SK-N-SH (cell line): ENCODE measurements around the gene SV2B. TPM values are rescaled to one million over a fixed set of nuclear protein-coding genes. Genes with fewer than 3 reads are reported as not detected.

Source experiments
- CTCF ChIA-PET: fragments of 300-600, 350-600 bp; formaldehyde crosslinking; extraction: SDS; loops from one replicate; lab custom pipeline; 2021; lab: Yijun Ruan, JAX
- POLR2A ChIA-PET: fragments of 350-600 bp; sonication (Branson Sonifier 250); formaldehyde crosslinking; extraction: SDS; loops from one replicate; lab custom pipeline; 2020; ENCODE audit warnings: antibody characterized with exemption, inconsistent platforms; lab: Yijun Ruan, JAX
- DNase-seq: peaks from one replicate; pipeline ENCODE4 v3.0.0; 2012
- H2AFZ ChIP-seq: fragments of 200-600 bp; sonication (generic); 2 replicates; pipeline ENCODE4 v1.8.1; 2016; ENCODE audit warnings: antibody characterized with exemption, mild to moderate bottlenecking, low read depth
- H3F3A ChIP-seq: fragments of 200-600 bp; sonication (generic); replicated peaks from 2 replicates; pipeline ENCODE3; 2016; ENCODE audit warnings: antibody characterized with exemption, mild to moderate bottlenecking; ENCODE audit not compliant: insufficient read depth
- H3K27ac ChIP-seq, 2 experiments: fragments of 200-500 bp in 1 of 2; fragments of 200-600 bp in 1 of 2; sonication (Bioruptor generic) in 1 of 2; sonication (generic), shearing (Covaris generic) in 1 of 2; 2 replicates each; pipeline versions ENCODE4 v1.5.1 to v1.6.1; 2014 to 2016; ENCODE audit warnings: low read depth in 2 of 2, inconsistent platforms in 1 of 2, low read length in 1 of 2, mild to moderate bottlenecking in 1 of 2, mixed read lengths in 1 of 2
- H3K27me3 ChIP-seq: fragments of 200-600 bp; sonication (generic), shearing (Covaris generic); 2 replicates; pipeline ENCODE4 v1.6.1; 2016; ENCODE audit warnings: mixed run types; ENCODE audit not compliant: insufficient read depth
- H3K36me3 ChIP-seq, 2 experiments: fragments of 200-500 bp in 1 of 2; fragments of 200-600 bp in 1 of 2; sonication (Bioruptor generic) in 1 of 2; sonication (generic) in 1 of 2; replicated peaks in 1 of 2; 2 replicates each; pipeline versions ENCODE3 to v1.5.1; 2014 to 2016; ENCODE audit warnings: low read length in 1 of 2, mild to moderate bottlenecking in 1 of 2; ENCODE audit not compliant: insufficient read depth in 2 of 2, control insufficient read depth in 1 of 2
- H3K4me1 ChIP-seq, 2 experiments: fragments of 200-500 bp in 1 of 2; fragments of 200-600 bp in 1 of 2; sonication (Bioruptor generic) in 1 of 2; sonication (generic), shearing (Covaris generic) in 1 of 2; 2 replicates each; pipeline versions ENCODE4 v1.5.1 to v1.6.1; 2014 to 2016; ENCODE audit warnings: low read depth in 1 of 2, low read length in 1 of 2, mixed run types in 1 of 2; ENCODE audit not compliant: insufficient read depth in 2 of 2, control insufficient read depth in 1 of 2
- H3K4me2 ChIP-seq: fragments of 200-600 bp; sonication (generic), shearing (Covaris generic); 2 replicates; pipeline ENCODE4 v1.6.1; 2017; ENCODE audit warnings: mixed run types
- H3K4me3 ChIP-seq, 2 experiments: fragments of 200-500 bp in 1 of 2; fragments of 200-600 bp in 1 of 2; sonication (Bioruptor generic) in 1 of 2; sonication (generic), shearing (Covaris generic) in 1 of 2; 2 replicates each; pipeline versions ENCODE4 v1.5.1 to v1.8.1; 2014 to 2016; ENCODE audit warnings: low read depth in 2 of 2, inconsistent platforms in 1 of 2, low read length in 1 of 2, mild to moderate bottlenecking in 1 of 2, mixed read lengths in 1 of 2, moderate library complexity in 1 of 2
- H3K79me2 ChIP-seq: fragments of 200-600 bp; sonication (generic); 2 replicates; pipeline ENCODE4 v1.8.1; 2017; ENCODE audit warnings: mild to moderate bottlenecking; ENCODE audit not compliant: insufficient read depth
- H3K9ac ChIP-seq: fragments of 200-600 bp; sonication (generic); 2 replicates; pipeline ENCODE4 v1.6.1; 2017; ENCODE audit warnings: mixed run types
- H3K9me2 ChIP-seq: fragments of 200-600 bp; sonication (generic); 2 replicates; pipeline ENCODE4 v1.6.1; 2017; ENCODE audit warnings: mixed run types
- H3K9me3 ChIP-seq: fragments of 200-600 bp; sonication (generic); 2 replicates; pipeline ENCODE4 v1.6.1; 2017; ENCODE audit warnings: mixed run types, mild to moderate bottlenecking, moderate library complexity
- H4K20me1 ChIP-seq: fragments of 200-600 bp; sonication (generic); 2 replicates; pipeline ENCODE4 v1.6.1; 2017; ENCODE audit warnings: mild to moderate bottlenecking, mixed run types; ENCODE audit not compliant: insufficient read depth
- CHD2 ChIP-seq: fragments of 150-350 bp; IDR thresholded peaks from 2 replicates; pipeline ENCODE4 v1.6.1; 2018; ENCODE audit warnings: low read length; ENCODE audit not compliant: partially characterized antibody
- FOXJ3 ChIP-seq: sonication (generic); formaldehyde crosslinking; IDR thresholded peaks from 2 replicates; pipeline ENCODE4 v1.5.1; 2020; ENCODE audit warnings: mild to moderate bottlenecking, missing genetic modification reagents
- GABPA ChIP-seq: IDR thresholded peaks from 2 replicates; pipeline ENCODE4 v1.4.0; 2012; ENCODE audit warnings: low read depth, mild to moderate bottlenecking
- GATA2 ChIP-seq: sonication (generic); formaldehyde crosslinking; IDR thresholded peaks from 2 replicates; pipeline ENCODE4 v1.5.0; 2020; ENCODE audit warnings: mild to moderate bottlenecking, missing genetic modification reagents
- JUND ChIP-seq: IDR thresholded peaks from 2 replicates; pipeline ENCODE4 v1.4.0; 2012
- MEF2A ChIP-seq: IDR thresholded peaks from 2 replicates; pipeline ENCODE4 v1.4.0; 2012; ENCODE audit warnings: low read depth, borderline replicate concordance
- NRF1 ChIP-seq: IDR thresholded peaks from 2 replicates; pipeline ENCODE4 v1.6.1; 2012; ENCODE audit warnings: low read depth, mild to moderate bottlenecking, low read length
- POLR2AphosphoS5 ChIP-seq: IDR thresholded peaks from 2 replicates; pipeline ENCODE4 v1.6.1; 2012; ENCODE audit warnings: low read depth, low read length
- RFX5 ChIP-seq: IDR thresholded peaks from 2 replicates; pipeline ENCODE4 v1.6.1; 2012; ENCODE audit warnings: mild to moderate bottlenecking, improper control_type of control experiment, low read length
- SIN3A ChIP-seq: IDR thresholded peaks from 2 replicates; pipeline ENCODE4 v1.6.1; 2012; ENCODE audit warnings: low read depth, mild to moderate bottlenecking, low read length, moderate library complexity, borderline replicate concordance
- SMC3 ChIP-seq: IDR thresholded peaks from 2 replicates; pipeline ENCODE4 v1.6.1; 2012; ENCODE audit warnings: low read depth, low read length, improper control_type of control experiment
- TCF12 ChIP-seq: IDR thresholded peaks from 2 replicates; pipeline ENCODE4 v1.4.0; 2012
- USF1 ChIP-seq: IDR thresholded peaks from 2 replicates; pipeline ENCODE4 v1.4.0; 2012; ENCODE audit warnings: low read depth, borderline replicate concordance
- USF2 ChIP-seq: fragments of 150-350 bp; IDR thresholded peaks from 2 replicates; pipeline ENCODE4 v1.6.1; 2017; ENCODE audit warnings: antibody characterized with exemption, low read length, low read depth, borderline replicate concordance
- WGBS: methylation state at CpG from one replicate; pipeline ENCODE4 v1.1.6; 2017; ENCODE audit warnings: low lambda C conversion rate; 5-methylcytosine and 5-hydroxymethylcytosine counted together
- polyA plus RNA-seq, 3 experiments: library from polyadenylated mRNA; depleted of rRNA; stranded (reverse); fragments of >200 nt; gene quantifications; 2 replicates each; pipeline ENCODE4 v1.2.3, GENCODE V29; 2012
- TF ChIP-seq, protein P1 (sequence below): IDR thresholded peaks from 2 replicates; pipeline ENCODE4; 2012
- TF ChIP-seq, protein P2 (sequence below): fragments of 150-350 bp; IDR thresholded peaks from 2 replicates; pipeline ENCODE4 v1.6.1; 2016; ENCODE audit warnings: mild to moderate bottlenecking, low read depth, low read length
- TF ChIP-seq, protein P3 (sequence below): IDR thresholded peaks from 2 replicates; pipeline ENCODE4 v1.4.0; 2012; ENCODE audit warnings: low read depth

Gene SV2B
- polyA plus RNA-seq, 1 of the 3 experiments (the other 2 are of a cell fraction): not detected

DNA sequence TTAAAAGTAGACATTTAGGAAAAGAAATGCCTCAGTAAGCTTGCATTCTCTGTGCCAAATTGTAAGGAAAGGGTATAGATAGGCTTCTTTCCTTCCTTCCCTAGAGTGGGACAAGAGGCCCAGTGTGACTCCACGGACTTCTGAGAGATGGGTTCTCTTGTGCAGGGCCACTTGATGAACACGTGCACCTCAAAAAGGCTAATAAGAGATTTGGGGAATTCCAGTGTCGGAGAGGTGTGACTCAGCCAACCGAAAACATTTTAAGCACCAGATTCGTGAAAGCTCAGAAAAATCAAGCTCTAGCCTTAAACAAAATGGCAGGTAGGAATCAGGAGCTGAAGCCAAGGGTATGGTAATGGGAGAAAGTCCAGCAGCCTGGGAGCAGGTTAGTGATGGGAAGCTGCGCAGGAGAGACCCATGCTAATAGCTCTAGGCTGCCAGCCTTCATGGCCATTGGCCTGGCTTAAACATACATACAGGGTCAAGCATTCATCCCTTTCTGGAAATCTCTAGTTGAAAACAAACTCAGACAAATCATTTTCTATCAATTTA lies 56.2 kb downstream of the SV2B start:
- DNase-seq: no peak
- no peaks in the 10 kb centered on the region for H3K79me2 ChIP-seq
- no peaks in the 10 kb centered on the region for H3K27me3 ChIP-seq
- no peak overlapping the region for H3K27ac ChIP-seq
- CTCF ChIA-PET: interaction anchor here (1.8 kb wide), 1 partner anchor 100 kb away, joined by 5 read pairs; no protein-coding TSS in a partner anchor
- no peak overlapping the region for H3K9ac ChIP-seq
- POLR2A ChIA-PET: no interaction called here
- H3K36me3 ChIP-seq: no peaks in the 10 kb centered on the region
- no peak overlapping the region for H2AFZ ChIP-seq
- H3F3A ChIP-seq: no peaks in the 10 kb centered on the region
- no peak overlapping the region for H3K4me3 ChIP-seq
- no peaks in the 10 kb centered on the region for H4K20me1 ChIP-seq
- TF ChIP-seq, protein P1, sequence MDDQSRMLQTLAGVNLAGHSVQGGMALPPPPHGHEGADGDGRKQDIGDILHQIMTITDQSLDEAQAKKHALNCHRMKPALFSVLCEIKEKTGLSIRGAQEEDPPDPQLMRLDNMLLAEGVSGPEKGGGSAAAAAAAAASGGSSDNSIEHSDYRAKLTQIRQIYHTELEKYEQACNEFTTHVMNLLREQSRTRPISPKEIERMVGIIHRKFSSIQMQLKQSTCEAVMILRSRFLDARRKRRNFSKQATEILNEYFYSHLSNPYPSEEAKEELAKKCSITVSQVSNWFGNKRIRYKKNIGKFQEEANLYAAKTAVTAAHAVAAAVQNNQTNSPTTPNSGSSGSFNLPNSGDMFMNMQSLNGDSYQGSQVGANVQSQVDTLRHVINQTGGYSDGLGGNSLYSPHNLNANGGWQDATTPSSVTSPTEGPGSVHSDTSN: no peak
- TF ChIP-seq RFX5: no peak
- no peak for TF ChIP-seq USF2
- no peak for TF ChIP-seq SMC3
- no peak for TF ChIP-seq NRF1
- no peak for TF ChIP-seq FOXJ3 (CRISPR knock-in tag)
- TF ChIP-seq JUND: no peak
- no peak for TF ChIP-seq POLR2AphosphoS5
- no peak for TF ChIP-seq TCF12
- TF ChIP-seq CHD2: no peak
- TF ChIP-seq USF1: no peak
- no peak for TF ChIP-seq GABPA
- H3K9me2 ChIP-seq: no peaks in the 10 kb centered on the region
- no peak overlapping the region for H3K4me2 ChIP-seq
- H3K9me3 ChIP-seq: no peaks in the 10 kb centered on the region
- H3K4me1 ChIP-seq: no peaks in the 10 kb centered on the region; a peak in 1 of 4 replicates
- 23% methylated on average over 6 of the region's 6 CpGs for WGBS

GRCh38 chr15:91158415-91159394 lies 58.6 kb downstream of the SV2B start:
- no peaks in the 10 kb centered on the region for H3K4me1 ChIP-seq
- CTCF ChIA-PET: interaction anchor here (1.2 to 1.5 kb wide), 2 partner anchors 16 kb away, joined by 3 read pairs; no protein-coding TSS in a partner anchor
- no peaks in the 10 kb centered on the region for H4K20me1 ChIP-seq
- H3F3A ChIP-seq: no peaks in the 10 kb centered on the region
- H3K9me2 ChIP-seq: no peaks in the 10 kb centered on the region
- H2AFZ ChIP-seq: no peak overlapping the region
- H3K9me3 ChIP-seq: no peaks in the 10 kb centered on the region
- DNase-seq: no peak
- H3K4me3 ChIP-seq: no peak overlapping the region
- H3K27me3 ChIP-seq: no peaks in the 10 kb centered on the region
- TF ChIP-seq, protein P2, sequence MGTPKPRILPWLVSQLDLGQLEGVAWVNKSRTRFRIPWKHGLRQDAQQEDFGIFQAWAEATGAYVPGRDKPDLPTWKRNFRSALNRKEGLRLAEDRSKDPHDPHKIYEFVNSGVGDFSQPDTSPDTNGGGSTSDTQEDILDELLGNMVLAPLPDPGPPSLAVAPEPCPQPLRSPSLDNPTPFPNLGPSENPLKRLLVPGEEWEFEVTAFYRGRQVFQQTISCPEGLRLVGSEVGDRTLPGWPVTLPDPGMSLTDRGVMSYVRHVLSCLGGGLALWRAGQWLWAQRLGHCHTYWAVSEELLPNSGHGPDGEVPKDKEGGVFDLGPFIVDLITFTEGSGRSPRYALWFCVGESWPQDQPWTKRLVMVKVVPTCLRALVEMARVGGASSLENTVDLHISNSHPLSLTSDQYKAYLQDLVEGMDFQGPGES: no peak
- TF ChIP-seq, protein P3, sequence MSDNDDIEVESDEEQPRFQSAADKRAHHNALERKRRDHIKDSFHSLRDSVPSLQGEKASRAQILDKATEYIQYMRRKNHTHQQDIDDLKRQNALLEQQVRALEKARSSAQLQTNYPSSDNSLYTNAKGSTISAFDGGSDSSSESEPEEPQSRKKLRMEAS: no peak
- no peak for TF ChIP-seq SIN3A
- TF ChIP-seq MEF2A: no peak
- no peak for TF ChIP-seq GATA2
- no peak overlapping the region for H3K9ac ChIP-seq
- H3K36me3 ChIP-seq: no peaks in the 10 kb centered on the region
- WGBS: 21% methylated on average over 7 of the region's 7 CpGs
- H3K79me2 ChIP-seq: no peaks in the 10 kb centered on the region
- H3K27ac ChIP-seq: no peak overlapping the region
- POLR2A ChIA-PET: no interaction called here
- H3K4me2 ChIP-seq: no peak overlapping the region
